Duodenal mucosa (tissue), 2 donors: Measurements from ENCODE around the gene AP2B1.

Experiments
- H3K27ac ChIP-seq: one replicate; pipeline ENCODE4 v1.7.0; 2013; ENCODE audit warnings: low read depth, low read length
- H3K27me3 ChIP-seq, 2 donors: one replicate each; pipeline ENCODE4 v1.7.0; 2013; ENCODE audit warnings: low read length in 2 of 2, control low read depth in 1 of 2; ENCODE audit not compliant: insufficient read depth in 2 of 2, control insufficient read depth in 1 of 2
- H3K36me3 ChIP-seq, 2 donors: one replicate each; pipeline ENCODE4 v1.7.0; 2013; ENCODE audit warnings: low read length in 2 of 2, control low read depth in 1 of 2; ENCODE audit not compliant: insufficient read depth in 2 of 2, control insufficient read depth in 1 of 2
- H3K4me1 ChIP-seq, 2 donors: one replicate each; pipeline ENCODE4 v1.7.0; 2013; ENCODE audit warnings: low read length in 2 of 2, control low read depth in 1 of 2; ENCODE audit not compliant: insufficient read depth in 2 of 2, control insufficient read depth in 1 of 2
- H3K4me3 ChIP-seq, 2 donors: one replicate each; pipeline ENCODE4 v1.7.0; 2013; ENCODE audit warnings: low read length in 2 of 2, low read depth in 1 of 2
- H3K9ac ChIP-seq, 2 donors: one replicate each; pipeline ENCODE4 v1.7.0; 2013; ENCODE audit warnings: low read length in 2 of 2, low read depth in 1 of 2
- H3K9me3 ChIP-seq, 2 donors: one replicate each; pipeline ENCODE4 v1.7.0; 2013; ENCODE audit warnings: low read length in 2 of 2, control low read depth in 1 of 2; ENCODE audit not compliant: control insufficient read depth in 1 of 2

AP2B1 gene

DNA sequence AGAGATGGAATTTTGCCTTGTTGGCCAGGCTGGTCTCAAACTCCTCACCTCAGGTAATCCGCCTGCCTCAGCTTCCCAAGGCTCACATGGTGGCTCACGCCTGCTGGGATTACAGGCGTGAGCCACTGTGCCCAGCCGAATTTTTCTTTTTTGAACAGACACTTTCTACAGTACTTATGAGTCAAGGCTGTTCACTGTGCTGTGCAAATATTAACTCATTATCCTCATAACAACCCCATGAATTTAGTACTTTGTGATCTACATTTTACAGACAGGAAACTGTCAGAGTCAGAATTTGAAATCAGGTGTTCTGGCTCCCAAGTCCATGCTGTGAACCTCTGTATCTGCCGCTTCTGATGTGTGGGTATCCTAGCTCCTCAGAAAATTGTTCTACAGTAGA lies 118.6 kb downstream of the AP2B1 start:
- no peak overlapping the region for H3K4me3 ChIP-seq
- no peaks in the 10 kb centered on the region for H3K27me3 ChIP-seq
- H3K4me1 ChIP-seq, result peaks cover 24 to 25% of the 10 kb centered on the region in 2 donors
- H3K36me3 ChIP-seq, result peaks cover 6 to 13% of the 10 kb centered on the region in 2 donors
- H3K9ac ChIP-seq, result no peak overlapping the region
- no peaks in the 10 kb centered on the region for H3K9me3 ChIP-seq
- no peak overlapping the region for H3K27ac ChIP-seq

DNA sequence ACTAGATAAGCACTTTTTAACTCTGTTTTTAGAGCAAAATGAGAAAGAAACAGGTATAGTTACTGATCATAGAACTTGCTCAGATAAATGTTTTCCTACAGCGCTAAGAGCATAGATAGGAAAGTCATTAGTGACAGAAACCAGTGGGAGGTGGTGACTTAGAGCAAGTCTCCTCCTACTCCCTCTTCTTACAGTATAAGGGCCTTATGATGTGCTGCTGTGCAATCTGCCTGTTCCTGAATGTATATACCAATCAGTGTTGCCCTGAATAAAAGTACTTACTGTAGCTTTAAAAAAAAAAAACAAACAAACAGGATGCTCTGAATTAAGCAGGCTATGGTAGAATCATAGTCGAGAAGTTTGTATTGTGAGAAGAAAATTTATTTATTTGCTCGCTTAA lies 121.0 kb downstream of the AP2B1 start:
- Histone ChIP-seq H3K27ac (no peak overlapping the region), H3K9me3 (no peaks in the 10 kb centered on the region), H3K9ac (no peak overlapping the region), H3K36me3 (peaks cover 14 to 17% of the 10 kb centered on the region in 2 donors), H3K27me3 (no peaks in the 10 kb centered on the region), H3K4me1 (peaks cover 31 to 32% of the 10 kb centered on the region in 2 donors), H3K4me3 (no peak overlapping the region)

DNA sequence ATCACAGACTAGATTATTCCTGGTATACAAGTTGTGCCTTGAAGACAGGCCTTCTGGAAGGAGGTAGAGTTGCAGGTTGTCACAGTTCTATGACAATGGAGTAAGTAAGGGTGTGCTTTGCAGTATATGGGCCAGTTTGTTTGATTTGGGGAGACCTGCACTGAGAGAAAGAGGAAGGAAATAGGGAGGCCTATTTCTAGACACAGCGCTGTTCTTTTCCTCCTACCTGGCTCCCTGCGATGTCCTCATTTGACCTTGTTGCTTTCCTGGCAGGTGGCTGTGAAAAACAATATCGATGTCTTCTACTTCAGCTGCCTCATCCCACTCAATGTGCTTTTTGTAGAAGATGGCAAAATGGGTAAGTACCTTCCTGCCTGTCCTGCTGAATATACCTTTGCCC lies 121.8 kb downstream of the AP2B1 start:
- Histone ChIP-seq H3K27me3 (no peaks in the 10 kb centered on the region), H3K9me3 (no peaks in the 10 kb centered on the region), H3K36me3 (peaks cover 14 to 20% of the 10 kb centered on the region in 2 donors), H3K4me1 (peaks cover 36 to 37% of the 10 kb centered on the region in 2 donors), H3K27ac (no peak overlapping the region), H3K4me3 (peak overlapping the region; percentile 8 to 10), H3K9ac (no peak overlapping the region)

DNA sequence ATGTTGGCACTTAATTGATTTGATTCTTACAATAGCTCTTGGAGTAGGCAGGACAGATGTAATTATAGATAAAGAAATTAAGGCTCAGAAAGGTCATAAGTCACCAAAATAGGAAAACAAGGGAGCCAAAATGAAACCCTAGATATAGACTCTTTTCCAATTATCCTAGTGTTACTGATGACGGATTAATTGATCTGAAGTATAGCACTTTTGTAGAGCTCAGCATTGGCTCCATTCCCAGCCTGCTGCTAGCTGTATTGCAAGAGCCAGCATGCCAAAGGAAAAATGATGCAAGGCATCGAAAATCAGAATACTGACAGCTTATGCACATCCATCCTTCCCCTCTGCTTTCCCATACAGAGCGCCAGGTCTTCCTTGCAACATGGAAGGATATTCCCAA lies 122.8 kb downstream of the AP2B1 start:
- Histone ChIP-seq H3K9me3 (no peaks in the 10 kb centered on the region), H3K9ac (no peak overlapping the region), H3K4me3 (no peak overlapping the region), H3K27ac (no peak overlapping the region), H3K36me3 (peaks cover 14 to 28% of the 10 kb centered on the region in 2 donors), H3K4me1 (peaks cover 36 to 37% of the 10 kb centered on the region in 2 donors), H3K27me3 (no peaks in the 10 kb centered on the region)

DNA sequence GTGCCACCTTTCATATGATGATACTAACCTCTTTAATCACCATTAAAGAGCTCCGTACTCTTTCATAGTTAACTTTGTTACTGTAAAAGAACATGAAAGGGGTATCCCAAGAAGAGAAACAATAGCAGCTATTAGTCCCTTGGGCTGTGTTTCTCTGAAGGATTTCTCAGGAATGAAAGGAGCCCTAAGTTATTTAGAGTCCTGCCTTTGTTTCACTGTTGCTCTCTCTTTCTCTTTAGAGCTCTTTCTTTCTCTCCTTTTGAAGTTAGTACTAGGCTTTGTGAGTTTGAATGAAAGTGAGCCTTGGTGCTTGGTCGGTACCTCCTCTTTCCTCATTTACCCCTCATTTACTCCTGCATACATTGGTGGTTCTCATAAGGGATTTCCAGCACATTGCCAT lies 123.8 kb downstream of the AP2B1 start:
- H3K27ac ChIP-seq, result no peak overlapping the region
- no peak overlapping the region for H3K4me3 ChIP-seq
- no peak overlapping the region for H3K9ac ChIP-seq
- H3K36me3 ChIP-seq, result peaks cover 14 to 39% of the 10 kb centered on the region in 2 donors
- H3K27me3 ChIP-seq, result no peaks in the 10 kb centered on the region
- H3K4me1 ChIP-seq, result peaks cover 36 to 37% of the 10 kb centered on the region in 2 donors
- H3K9me3 ChIP-seq, result no peaks in the 10 kb centered on the region

DNA sequence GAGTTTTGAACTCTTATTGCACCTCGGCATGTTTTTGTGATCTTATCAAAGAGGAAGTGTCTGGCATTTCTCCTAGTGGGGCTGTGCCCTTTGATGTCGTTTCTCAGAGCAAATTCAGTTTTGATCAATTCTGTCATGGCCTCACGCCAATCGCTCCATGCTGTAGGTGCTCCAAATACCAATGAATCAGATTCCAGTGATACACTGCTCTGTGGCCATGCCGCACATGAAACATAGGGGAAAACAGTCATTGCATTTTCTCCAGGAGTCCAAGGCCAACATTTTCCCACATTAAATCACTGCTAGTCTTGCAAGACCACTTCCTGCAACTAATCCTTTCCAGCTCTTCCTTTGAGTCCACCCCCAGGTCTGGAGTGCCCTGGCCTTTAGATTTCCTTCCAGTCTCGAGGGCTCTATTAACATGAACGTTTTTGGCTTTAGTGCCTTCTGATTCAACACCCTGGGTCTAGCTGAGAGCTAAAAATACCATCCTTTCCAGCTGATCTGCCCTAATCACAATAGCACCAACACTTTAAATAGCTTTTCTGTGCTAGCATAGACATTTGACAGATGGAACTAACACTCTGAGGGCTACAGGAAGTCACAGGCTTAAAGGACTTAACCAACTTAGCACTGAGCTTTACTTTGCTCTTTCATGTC lies 126.1 kb downstream of the AP2B1 start:
- Histone ChIP-seq H3K27ac (no peak overlapping the region), H3K27me3 (no peaks in the 10 kb centered on the region), H3K4me1 (peaks cover 29% of the 10 kb centered on the region in 2 donors), H3K9me3 (no peaks in the 10 kb centered on the region), H3K9ac (no peak overlapping the region), H3K36me3 (peaks cover 23 to 59% of the 10 kb centered on the region in 2 donors), H3K4me3 (peak overlapping the region in 1 of 2 donors; percentile 12)

DNA sequence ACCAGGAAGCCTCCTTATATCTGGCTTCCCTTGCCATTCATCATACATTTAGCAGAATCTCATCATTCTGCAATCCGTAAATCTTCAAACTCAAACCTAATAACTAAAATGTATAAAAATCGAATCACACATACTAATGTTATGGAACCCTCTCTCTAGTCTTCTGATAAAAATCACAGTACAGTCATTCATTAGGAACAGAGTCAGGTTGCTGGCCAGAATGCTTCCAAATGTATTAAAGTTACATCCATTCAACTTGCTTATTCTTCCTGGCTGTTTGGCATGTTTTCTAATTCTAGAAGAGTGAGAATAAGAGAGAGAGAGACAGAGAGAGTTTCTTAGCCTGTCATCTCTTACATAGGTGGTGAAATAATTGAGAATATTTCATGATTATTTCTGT lies 127.9 kb downstream of the AP2B1 start:
- H3K9ac ChIP-seq, result no peak overlapping the region
- no peak overlapping the region for H3K27ac ChIP-seq
- peaks cover 12 to 13% of the 10 kb centered on the region in 2 donors for H3K4me1 ChIP-seq
- no peaks in the 10 kb centered on the region for H3K27me3 ChIP-seq
- no peak overlapping the region for H3K4me3 ChIP-seq
- peaks cover 20 to 62% of the 10 kb centered on the region in 2 donors for H3K36me3 ChIP-seq
- no peaks in the 10 kb centered on the region for H3K9me3 ChIP-seq

DNA sequence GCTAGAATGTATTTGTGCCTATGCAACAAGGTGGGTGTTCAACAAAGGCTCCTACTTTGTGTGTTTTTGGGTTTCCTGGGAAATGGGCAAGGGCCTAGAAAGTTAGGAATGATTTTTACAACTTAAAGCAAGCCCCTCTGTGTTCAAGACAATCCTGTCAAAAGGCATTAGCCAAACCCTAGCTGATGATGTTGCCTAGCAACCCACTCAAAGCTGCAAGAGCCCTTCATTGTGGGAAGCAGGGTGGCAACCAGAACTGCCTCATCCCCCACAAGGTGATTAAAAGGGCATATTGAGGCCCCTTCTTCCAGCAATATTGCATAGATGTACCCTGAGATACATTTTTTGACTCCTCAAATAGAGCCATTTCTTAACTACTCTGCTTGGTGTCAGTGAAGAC lies 128.3 kb downstream of the AP2B1 start:
- Histone ChIP-seq H3K9ac (no peak overlapping the region), H3K27me3 (no peaks in the 10 kb centered on the region), H3K4me3 (no peak overlapping the region), H3K9me3 (no peaks in the 10 kb centered on the region), H3K4me1 (peaks cover 12% of the 10 kb centered on the region in 2 donors), H3K27ac (no peak overlapping the region), H3K36me3 (peaks cover 19 to 59% of the 10 kb centered on the region in 2 donors)

DNA sequence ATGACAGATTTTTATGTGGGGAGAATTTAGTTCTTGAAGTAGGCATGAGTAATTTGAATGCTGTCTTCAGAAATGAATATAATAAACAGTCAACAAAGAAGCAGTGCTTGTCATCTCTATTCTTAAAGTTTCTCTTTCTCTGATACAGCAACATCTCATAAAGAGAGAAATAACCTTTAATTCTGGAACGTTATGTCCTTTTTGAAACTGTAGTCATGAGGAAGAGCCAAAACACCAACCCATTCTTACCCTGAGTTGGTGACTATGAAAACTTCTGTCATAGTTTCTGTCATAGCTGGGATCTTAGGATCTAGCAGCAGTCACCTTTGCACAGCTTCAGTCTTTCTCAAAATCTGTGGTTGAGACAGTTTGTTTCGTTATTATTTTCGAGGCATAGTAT lies 129.1 kb downstream of the AP2B1 start:
- Histone ChIP-seq H3K9me3 (no peaks in the 10 kb centered on the region), H3K27ac (no peak overlapping the region), H3K36me3 (peaks cover 13 to 58% of the 10 kb centered on the region in 2 donors), H3K4me1 (peaks cover 12% of the 10 kb centered on the region in 2 donors), H3K4me3 (no peak overlapping the region), H3K27me3 (no peaks in the 10 kb centered on the region), H3K9ac (no peak overlapping the region)

DNA sequence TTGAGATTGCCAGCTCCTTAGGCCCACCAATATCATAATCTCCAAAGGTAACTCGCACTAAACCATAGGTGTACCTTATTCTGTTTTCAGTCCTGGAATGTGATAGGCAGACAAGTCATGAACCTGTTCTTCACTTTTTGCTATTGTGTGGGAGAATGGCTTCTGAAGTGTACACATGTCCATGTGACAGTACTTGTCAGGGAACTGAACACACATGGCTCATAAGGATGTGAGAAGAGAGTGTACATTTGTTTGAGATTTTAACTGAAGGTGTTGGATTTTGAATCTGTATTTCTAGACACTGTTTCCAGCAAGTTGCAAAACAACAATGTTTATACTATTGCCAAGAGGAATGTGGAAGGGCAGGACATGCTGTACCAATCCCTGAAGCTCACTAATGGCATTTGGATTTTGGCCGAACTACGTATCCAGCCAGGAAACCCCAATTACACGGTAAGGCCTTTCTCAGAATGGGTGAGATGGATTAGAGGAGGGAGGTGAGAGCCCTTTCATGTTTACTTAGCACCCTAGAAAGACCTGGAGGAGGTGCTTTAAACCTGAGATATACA lies 129.9 kb downstream of the AP2B1 start:
- H3K36me3 ChIP-seq, result peaks cover 10 to 57% of the 10 kb centered on the region in 2 donors
- H3K27me3 ChIP-seq, result no peaks in the 10 kb centered on the region
- H3K9ac ChIP-seq, result no peak overlapping the region
- peaks cover 12% of the 10 kb centered on the region in 2 donors for H3K4me1 ChIP-seq
- H3K9me3 ChIP-seq, result no peaks in the 10 kb centered on the region
- no peak overlapping the region for H3K27ac ChIP-seq
- H3K4me3 ChIP-seq, result no peak overlapping the region
